ENCODE results near the gene PASD1.

PASD1 gene

DNA sequence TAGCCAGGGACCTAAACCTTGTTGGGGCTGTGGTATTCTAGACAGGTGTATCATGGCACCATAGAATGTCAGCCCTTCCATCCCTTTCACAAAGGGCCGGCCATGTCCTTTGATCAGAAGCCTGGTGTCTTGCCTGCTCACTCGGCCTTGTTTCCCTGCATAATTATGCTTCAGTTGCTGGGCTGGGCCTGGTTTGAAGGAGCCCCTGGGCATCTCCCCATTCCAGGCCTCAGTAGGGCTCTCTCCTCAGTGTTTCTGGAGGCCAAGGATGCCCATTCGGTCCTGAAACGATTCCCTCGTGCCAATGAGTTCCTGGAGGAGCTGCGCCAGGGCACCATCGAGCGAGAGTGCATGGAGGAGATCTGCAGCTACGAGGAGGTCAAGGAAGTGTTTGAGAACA lies 136.3 kb downstream of the PASD1 start:
- Histone ChIP-seq H3K9me3 (ENCODE audit: control insufficient read depth, insufficient read depth, low read depth, low read length) (no peaks in the 10 kb centered on the region), H3K4me3 (ENCODE audit: low read depth, low read length) (no peak overlapping the region), H3K4me1 (ENCODE audit: control insufficient read depth, insufficient read depth, low read length) (no peaks in the 10 kb centered on the region), H3K27ac (ENCODE audit: extremely low read depth, low read depth, low read length) (no peak overlapping the region), H3K36me3 (ENCODE audit: control insufficient read depth in 2 of 2, insufficient read depth in 1 of 2, low read length in 2 of 2) (no peaks in the 10 kb centered on the region)
- TF ChIP-seq, protein P1, sequence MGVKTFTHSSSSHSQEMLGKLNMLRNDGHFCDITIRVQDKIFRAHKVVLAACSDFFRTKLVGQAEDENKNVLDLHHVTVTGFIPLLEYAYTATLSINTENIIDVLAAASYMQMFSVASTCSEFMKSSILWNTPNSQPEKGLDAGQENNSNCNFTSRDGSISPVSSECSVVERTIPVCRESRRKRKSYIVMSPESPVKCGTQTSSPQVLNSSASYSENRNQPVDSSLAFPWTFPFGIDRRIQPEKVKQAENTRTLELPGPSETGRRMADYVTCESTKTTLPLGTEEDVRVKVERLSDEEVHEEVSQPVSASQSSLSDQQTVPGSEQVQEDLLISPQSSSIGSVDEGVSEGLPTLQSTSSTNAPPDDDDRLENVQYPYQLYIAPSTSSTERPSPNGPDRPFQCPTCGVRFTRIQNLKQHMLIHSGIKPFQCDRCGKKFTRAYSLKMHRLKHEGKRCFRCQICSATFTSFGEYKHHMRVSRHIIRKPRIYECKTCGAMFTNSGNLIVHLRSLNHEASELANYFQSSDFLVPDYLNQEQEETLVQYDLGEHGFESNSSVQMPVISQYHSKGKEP (tag by site-specific recombination; IDR thresholded peaks at IDR 0.05) = no peak
- TF ChIP-seq, protein P2, sequence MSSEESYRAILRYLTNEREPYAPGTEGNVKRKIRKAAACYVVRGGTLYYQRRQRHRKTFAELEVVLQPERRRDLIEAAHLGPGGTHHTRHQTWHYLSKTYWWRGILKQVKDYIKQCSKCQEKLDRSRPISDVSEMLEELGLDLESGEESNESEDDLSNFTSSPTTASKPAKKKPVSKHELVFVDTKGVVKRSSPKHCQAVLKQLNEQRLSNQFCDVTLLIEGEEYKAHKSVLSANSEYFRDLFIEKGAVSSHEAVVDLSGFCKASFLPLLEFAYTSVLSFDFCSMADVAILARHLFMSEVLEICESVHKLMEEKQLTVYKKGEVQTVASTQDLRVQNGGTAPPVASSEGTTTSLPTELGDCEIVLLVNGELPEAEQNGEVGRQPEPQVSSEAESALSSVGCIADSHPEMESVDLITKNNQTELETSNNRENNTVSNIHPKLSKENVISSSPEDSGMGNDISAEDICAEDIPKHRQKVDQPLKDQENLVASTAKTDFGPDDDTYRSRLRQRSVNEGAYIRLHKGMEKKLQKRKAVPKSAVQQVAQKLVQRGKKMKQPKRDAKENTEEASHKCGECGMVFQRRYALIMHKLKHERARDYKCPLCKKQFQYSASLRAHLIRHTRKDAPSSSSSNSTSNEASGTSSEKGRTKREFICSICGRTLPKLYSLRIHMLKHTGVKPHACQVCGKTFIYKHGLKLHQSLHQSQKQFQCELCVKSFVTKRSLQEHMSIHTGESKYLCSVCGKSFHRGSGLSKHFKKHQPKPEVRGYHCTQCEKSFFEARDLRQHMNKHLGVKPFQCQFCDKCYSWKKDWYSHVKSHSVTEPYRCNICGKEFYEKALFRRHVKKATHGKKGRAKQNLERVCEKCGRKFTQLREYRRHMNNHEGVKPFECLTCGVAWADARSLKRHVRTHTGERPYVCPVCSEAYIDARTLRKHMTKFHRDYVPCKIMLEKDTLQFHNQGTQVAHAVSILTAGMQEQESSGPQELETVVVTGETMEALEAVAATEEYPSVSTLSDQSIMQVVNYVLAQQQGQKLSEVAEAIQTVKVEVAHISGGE (tag by site-specific recombination; conservative IDR thresholded peaks at IDR 0.05; ENCODE audit: low read depth) = no peak
- TF ChIP-seq REPIN1 (tag by site-specific recombination; IDR thresholded peaks at IDR 0.05; ENCODE audit: low read depth) = no peak
- TF ChIP-seq SP7 (tag by site-specific recombination; IDR thresholded peaks at IDR 0.05) = no peak
- TF ChIP-seq HOXA7 (CRISPR knock-in tag; IDR thresholded peaks at IDR 0.05; ENCODE audit: borderline replicate concordance) = no peak
- no peak for TF ChIP-seq BCL11B (tag by site-specific recombination; IDR thresholded peaks at IDR 0.05; ENCODE audit: low read depth)
- TF ChIP-seq, protein P3, sequence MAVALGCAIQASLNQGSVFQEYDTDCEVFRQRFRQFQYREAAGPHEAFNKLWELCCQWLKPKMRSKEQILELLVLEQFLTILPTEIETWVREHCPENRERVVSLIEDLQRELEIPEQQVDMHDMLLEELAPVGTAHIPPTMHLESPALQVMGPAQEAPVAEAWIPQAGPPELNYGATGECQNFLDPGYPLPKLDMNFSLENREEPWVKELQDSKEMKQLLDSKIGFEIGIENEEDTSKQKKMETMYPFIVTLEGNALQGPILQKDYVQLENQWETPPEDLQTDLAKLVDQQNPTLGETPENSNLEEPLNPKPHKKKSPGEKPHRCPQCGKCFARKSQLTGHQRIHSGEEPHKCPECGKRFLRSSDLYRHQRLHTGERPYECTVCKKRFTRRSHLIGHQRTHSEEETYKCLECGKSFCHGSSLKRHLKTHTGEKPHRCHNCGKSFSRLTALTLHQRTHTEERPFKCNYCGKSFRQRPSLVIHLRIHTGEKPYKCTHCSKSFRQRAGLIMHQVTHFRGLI (tag by site-specific recombination; IDR thresholded peaks at IDR 0.05) = no peak
- no peak for TF ChIP-seq SP3 (tag by site-specific recombination; IDR thresholded peaks at IDR 0.05)
- no peak for TF ChIP-seq MEIS1 (CRISPR knock-in tag; IDR thresholded peaks at IDR 0.05; ENCODE audit: borderline replicate concordance)
- TF ChIP-seq ZNF837 (tag by site-specific recombination; IDR thresholded peaks at IDR 0.05) = no peak
- TF ChIP-seq, protein P4, sequence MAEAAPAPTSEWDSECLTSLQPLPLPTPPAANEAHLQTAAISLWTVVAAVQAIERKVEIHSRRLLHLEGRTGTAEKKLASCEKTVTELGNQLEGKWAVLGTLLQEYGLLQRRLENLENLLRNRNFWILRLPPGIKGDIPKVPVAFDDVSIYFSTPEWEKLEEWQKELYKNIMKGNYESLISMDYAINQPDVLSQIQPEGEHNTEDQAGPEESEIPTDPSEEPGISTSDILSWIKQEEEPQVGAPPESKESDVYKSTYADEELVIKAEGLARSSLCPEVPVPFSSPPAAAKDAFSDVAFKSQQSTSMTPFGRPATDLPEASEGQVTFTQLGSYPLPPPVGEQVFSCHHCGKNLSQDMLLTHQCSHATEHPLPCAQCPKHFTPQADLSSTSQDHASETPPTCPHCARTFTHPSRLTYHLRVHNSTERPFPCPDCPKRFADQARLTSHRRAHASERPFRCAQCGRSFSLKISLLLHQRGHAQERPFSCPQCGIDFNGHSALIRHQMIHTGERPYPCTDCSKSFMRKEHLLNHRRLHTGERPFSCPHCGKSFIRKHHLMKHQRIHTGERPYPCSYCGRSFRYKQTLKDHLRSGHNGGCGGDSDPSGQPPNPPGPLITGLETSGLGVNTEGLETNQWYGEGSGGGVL (tag by site-specific recombination; IDR thresholded peaks at IDR 0.05) = no peak
- TF ChIP-seq, protein P5, sequence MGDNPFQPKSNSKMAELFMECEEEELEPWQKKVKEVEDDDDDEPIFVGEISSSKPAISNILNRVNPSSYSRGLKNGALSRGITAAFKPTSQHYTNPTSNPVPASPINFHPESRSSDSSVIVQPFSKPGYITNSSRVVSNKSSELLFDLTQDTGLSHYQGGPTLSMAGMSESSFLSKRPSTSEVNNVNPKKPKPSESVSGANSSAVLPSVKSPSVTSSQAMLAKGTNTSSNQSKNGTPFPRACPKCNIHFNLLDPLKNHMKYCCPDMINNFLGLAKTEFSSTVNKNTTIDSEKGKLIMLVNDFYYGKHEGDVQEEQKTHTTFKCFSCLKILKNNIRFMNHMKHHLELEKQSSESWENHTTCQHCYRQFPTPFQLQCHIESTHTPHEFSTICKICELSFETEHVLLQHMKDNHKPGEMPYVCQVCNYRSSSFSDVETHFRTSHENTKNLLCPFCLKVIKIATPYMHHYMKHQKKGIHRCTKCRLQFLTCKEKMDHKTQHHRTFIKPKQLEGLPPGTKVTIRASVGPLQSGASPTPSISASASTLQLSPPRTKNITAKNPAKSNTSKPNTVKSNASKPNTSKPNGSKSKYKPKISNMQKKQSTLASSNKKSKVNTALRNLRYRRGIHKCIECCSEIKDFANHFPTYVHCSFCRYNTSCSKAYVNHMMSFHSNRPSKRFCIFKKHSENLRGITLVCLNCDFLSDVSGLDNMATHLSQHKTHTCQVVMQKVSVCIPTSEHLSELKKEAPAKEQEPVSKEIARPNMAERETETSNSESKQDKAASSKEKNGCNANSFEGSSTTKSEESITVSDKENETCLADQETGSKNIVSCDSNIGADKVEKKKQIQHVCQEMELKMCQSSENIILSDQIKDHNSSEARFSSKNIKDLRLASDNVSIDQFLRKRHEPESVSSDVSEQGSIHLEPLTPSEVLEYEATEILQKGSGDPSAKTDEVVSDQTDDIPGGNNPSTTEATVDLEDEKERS (tag by site-specific recombination; IDR thresholded peaks at IDR 0.05) = no peak
- no peak for TF ChIP-seq ZNF211 (tag by site-specific recombination; IDR thresholded peaks at IDR 0.05; ENCODE audit: low read depth)
- TF ChIP-seq ZNF555 (tag by site-specific recombination; conservative IDR thresholded peaks at IDR 0.05) = no peak
- TF ChIP-seq, protein P6, sequence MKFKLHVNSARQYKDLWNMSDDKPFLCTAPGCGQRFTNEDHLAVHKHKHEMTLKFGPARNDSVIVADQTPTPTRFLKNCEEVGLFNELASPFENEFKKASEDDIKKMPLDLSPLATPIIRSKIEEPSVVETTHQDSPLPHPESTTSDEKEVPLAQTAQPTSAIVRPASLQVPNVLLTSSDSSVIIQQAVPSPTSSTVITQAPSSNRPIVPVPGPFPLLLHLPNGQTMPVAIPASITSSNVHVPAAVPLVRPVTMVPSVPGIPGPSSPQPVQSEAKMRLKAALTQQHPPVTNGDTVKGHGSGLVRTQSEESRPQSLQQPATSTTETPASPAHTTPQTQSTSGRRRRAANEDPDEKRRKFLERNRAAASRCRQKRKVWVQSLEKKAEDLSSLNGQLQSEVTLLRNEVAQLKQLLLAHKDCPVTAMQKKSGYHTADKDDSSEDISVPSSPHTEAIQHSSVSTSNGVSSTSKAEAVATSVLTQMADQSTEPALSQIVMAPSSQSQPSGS (tag by site-specific recombination; IDR thresholded peaks at IDR 0.05; ENCODE audit: low read depth) = no peak
- TF ChIP-seq ZBTB17 (tag by site-specific recombination; IDR thresholded peaks at IDR 0.05) = no peak
- CTCF ChIA-PET = no interaction called here
- POLR2A ChIA-PET = no interaction called here

All from HEK293 (cell line).